ENCODE data around the gene GTF3C2.
"Not testable (repeated sequence)": the region's sequence is repeated elsewhere in the genome, so short reads cannot be mapped to it uniquely, and the experiment has no call there.

- not testable (repeated sequence) for TF ChIP-seq CTCF (conservative IDR thresholded peaks at IDR 0.05; ENCODE audit: low read length); EZH2phosphoT487 (IDR thresholded peaks at IDR 0.05; ENCODE audit: borderline replicate concordance)
These were observed 3.2 kb downstream of the GTF3C2 start for GRCh38 chr2:27353386-27353761.

Measured in Loucy (cell line).